ENCODE results near the gene RFTN1. TPM values are rescaled to one million over a fixed set of nuclear protein-coding genes. Genes with fewer than 3 reads are reported as not detected.

RFTN1 gene
- total and polyA plus RNA-seq, 2 donors (not counting 3 experiments of a cell fraction or from before 2014, with no cell fraction given): 40.3 to 43.3 TPM

DNA sequence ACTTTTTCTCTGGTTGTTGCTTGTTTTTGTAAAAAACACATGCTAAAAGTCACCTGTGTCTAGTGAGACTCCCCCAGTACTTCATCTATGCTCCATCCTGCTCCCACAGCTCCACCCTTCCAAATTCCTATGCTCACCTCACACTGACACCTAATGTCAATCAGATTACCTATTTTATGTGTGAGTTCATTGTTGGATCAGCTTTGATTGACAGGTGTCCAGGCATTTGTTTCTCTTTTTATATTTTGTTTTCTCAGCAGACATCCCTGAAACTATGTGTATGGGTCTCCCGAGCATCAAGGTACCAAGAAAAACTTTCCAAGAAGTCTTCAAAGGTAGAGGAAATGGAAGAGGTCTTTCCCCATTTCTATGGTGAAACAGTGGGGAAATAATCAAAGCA, 13.4 kb downstream of the RFTN1 start:
- intact Hi-C loops (cut with micrococcal nuclease): no loop called here

GRCh38 chr3:16499351-16499750, 14.1 kb downstream of the RFTN1 start:
- dilution Hi-C loops (cut with MboI; ENCODE audit: extremely low pct_ligation_motif_present, low sequenced_read_pairs): no loop called here
- DNase-seq (ENCODE audit: low read depth, low spot score) (no peak), FAIRE-seq (no peak)
- CTCF ChIA-PET: interaction anchor here (1.3 to 1.5 kb wide), 2 partner anchors 12 to 209 kb away, joined by 4 to 6 read pairs; no protein-coding TSS in a partner anchor
- intact Hi-C loops (cut with micrococcal nuclease): loop anchor here (5.0 kb wide), 1 partner anchor 437 kb away; no protein-coding TSS in a partner anchor
- Histone ChIP-seq H3K4me2 (ENCODE audit: insufficient read depth, low read length) (no peak overlapping the region), H3K27ac (ENCODE audit: insufficient read depth, low read depth, low read length) (no peak overlapping the region), H3K9me1 (replicated peaks; ENCODE audit: control insufficient read depth, extremely low read depth, insufficient read depth, low read length) (no peaks in the 10 kb centered on the region), H4K20me1 (replicated peaks; ENCODE audit: control insufficient read depth, extremely low read depth, insufficient read depth, low read length) (no peaks in the 10 kb centered on the region), H3K4me3 (replicated peaks in 1 of 3; ENCODE audit: insufficient read depth in 1 of 3, low read depth in 1 of 3, low read length in 3 of 3) (no peak overlapping the region), H2AFZ (ENCODE audit: low read depth, low read length) (no peak overlapping the region), H3K27me3 (ENCODE audit: control insufficient read depth in 2 of 2, insufficient read depth in 2 of 2, low read length in 2 of 2) (no peaks in the 10 kb centered on the region), H3K79me2 (ENCODE audit: control insufficient read depth, insufficient read depth, low read length) (peaks cover 3% of the 10 kb centered on the region), H3K36me3 (ENCODE audit: control insufficient read depth in 2 of 2, extremely low read depth in 1 of 2, insufficient read depth in 2 of 2, low read length in 2 of 2) (no peaks in the 10 kb centered on the region), H3K9ac (replicated peaks; ENCODE audit: extremely low read depth, insufficient read depth, low read length) (no peak overlapping the region), H3K9me3 (replicated peaks; ENCODE audit: control insufficient read depth, insufficient read depth, low read length) (no peaks in the 10 kb centered on the region), H3K4me1 (ENCODE audit: control insufficient read depth, extremely low read depth, insufficient read depth, low read length) (peaks cover 26% of the 10 kb centered on the region)
- BruUV-seq (replicated peaks): no TSS peak
- POLR2A ChIA-PET: no interaction called here
- TF ChIP-seq POLR2A (IDR thresholded peaks at IDR 0.05; ENCODE audit: low read depth, low read length) (no peak), FOS (IDR thresholded peaks at IDR 0.05; ENCODE audit: borderline replicate concordance, insufficient read depth, low read length) (no peak), JUN (IDR thresholded peaks at IDR 0.05; ENCODE audit: borderline replicate concordance, insufficient read depth, insufficient read length, low read depth) (no peak), EZH2 (IDR thresholded peaks at IDR 0.05; ENCODE audit: borderline replicate concordance, low read depth, low read length, severe bottlenecking) (no peak)
- TF ChIP-seq, protein P1, sequence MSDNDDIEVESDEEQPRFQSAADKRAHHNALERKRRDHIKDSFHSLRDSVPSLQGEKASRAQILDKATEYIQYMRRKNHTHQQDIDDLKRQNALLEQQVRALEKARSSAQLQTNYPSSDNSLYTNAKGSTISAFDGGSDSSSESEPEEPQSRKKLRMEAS (IDR thresholded peaks at IDR 0.05; ENCODE audit: insufficient read depth, insufficient read length): no peak

More for the DNA sequence above, 13.4 kb downstream of the RFTN1 start:
- Histone ChIP-seq H3K4me1 (ENCODE audit: control insufficient read depth, extremely low read depth, insufficient read depth, low read length) (peaks cover 18% of the 10 kb centered on the region), H3K9me1 (replicated peaks; ENCODE audit: control insufficient read depth, extremely low read depth, insufficient read depth, low read length) (no peaks in the 10 kb centered on the region), H3K4me3 (replicated peaks in 1 of 3; ENCODE audit: insufficient read depth in 1 of 3, low read depth in 1 of 3, low read length in 3 of 3) (no peak overlapping the region), H3K4me2 (ENCODE audit: insufficient read depth, low read length) (no peak overlapping the region), H2AFZ (ENCODE audit: low read depth, low read length) (no peak overlapping the region), H3K9ac (replicated peaks; ENCODE audit: extremely low read depth, insufficient read depth, low read length) (no peak overlapping the region), H3K79me2 (ENCODE audit: control insufficient read depth, insufficient read depth, low read length) (peaks cover 3% of the 10 kb centered on the region), H3K27ac (ENCODE audit: insufficient read depth, low read depth, low read length) (no peak overlapping the region), H3K36me3 (ENCODE audit: control insufficient read depth in 2 of 2, extremely low read depth in 1 of 2, insufficient read depth in 2 of 2, low read length in 2 of 2) (no peaks in the 10 kb centered on the region), H4K20me1 (replicated peaks; ENCODE audit: control insufficient read depth, extremely low read depth, insufficient read depth, low read length) (no peaks in the 10 kb centered on the region), H3K27me3 (ENCODE audit: control insufficient read depth in 2 of 2, insufficient read depth in 2 of 2, low read length in 2 of 2) (no peaks in the 10 kb centered on the region), H3K9me3 (replicated peaks; ENCODE audit: control insufficient read depth, insufficient read depth, low read length) (no peaks in the 10 kb centered on the region)
- dilution Hi-C loops (cut with MboI; ENCODE audit: extremely low pct_ligation_motif_present, low sequenced_read_pairs): no loop called here
- POLR2A ChIA-PET: no interaction called here
- no peak for TF ChIP-seq EZH2 (IDR thresholded peaks at IDR 0.05; ENCODE audit: borderline replicate concordance, low read depth, low read length, severe bottlenecking)
- no TSS peak for BruUV-seq (replicated peaks)
- DNase-seq (ENCODE audit: low read depth, low spot score) (no peak), FAIRE-seq (no peak)
- CTCF ChIA-PET: interaction anchor here (1.5 kb wide), 1 partner anchor 210 kb away, joined by 6 read pairs; no protein-coding TSS in a partner anchor
